Renal cortex interstitium (tissue), 11 donors: Measurements from ENCODE around the gene FAM227B. TPM values are rescaled to one million over a fixed set of nuclear protein-coding genes. Genes with fewer than 3 reads are reported as not detected.
"Not testable (repeated sequence)": the region's sequence is repeated elsewhere in the genome, so short reads cannot be mapped to it uniquely, and the experiment has no call there.

ENCODE experiments used
- DNase-seq, 11 donors: peaks; one replicate each; pipeline ENCODE4 v3.0.0-alpha.2; 2013; ENCODE audit warnings: low read depth in 9 of 11, low spot score in 4 of 11; ENCODE audit errors: extremely low read depth in 1 of 11
- polyA plus RNA-seq, 3 donors: library from polyadenylated mRNA; unstranded; fragments of 120-200 nt; gene quantifications; one replicate each; pipeline ENCODE4 v1.2.1, GENCODE V29; 2013; ENCODE audit not compliant: insufficient read length in 3 of 3

FAM227B gene
- polyA plus RNA-seq, 3 donors = 14.8 to 18.5 (median 16.1) TPM

DNA sequence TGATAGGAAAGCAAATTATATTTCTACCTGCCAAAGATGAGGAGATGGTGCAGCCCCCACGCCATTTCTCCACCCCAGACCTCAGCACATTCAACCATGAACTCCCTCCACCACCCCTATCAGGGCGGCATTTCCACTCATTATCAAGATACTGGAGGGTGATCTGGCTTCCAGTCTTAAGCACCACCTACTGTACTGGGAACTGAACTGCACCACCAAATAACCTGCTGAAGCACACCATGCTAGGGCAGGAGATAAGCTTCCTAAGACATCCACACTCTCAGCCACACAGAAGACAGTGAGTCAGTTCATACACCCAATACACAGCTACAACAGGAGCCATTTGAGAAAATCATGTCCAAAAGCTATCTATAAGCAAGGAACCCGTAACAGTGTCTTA lies 98.8 kb downstream of the FAM227B start:
- DNase-seq = no peak

DNA sequence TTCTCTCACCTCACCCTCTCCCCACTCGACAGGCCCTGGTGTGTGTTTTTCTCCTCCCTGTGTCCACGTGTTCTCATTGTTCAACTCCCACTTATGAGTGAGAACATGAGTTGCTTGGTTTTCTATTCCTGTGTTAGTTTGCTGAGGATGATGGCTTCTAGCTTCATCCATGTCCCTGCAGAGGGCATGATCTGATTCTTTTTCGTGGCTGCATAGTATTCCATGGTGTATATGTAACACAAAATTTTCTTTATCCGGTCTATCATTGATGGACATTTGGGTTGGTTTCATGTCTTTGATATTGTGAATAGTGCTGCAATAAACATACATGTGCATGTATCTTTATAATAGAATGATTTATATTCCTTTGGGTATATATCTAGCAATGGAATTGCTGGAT lies 107.9 kb downstream of the FAM227B start:
- not testable (repeated sequence) for DNase-seq

DNA sequence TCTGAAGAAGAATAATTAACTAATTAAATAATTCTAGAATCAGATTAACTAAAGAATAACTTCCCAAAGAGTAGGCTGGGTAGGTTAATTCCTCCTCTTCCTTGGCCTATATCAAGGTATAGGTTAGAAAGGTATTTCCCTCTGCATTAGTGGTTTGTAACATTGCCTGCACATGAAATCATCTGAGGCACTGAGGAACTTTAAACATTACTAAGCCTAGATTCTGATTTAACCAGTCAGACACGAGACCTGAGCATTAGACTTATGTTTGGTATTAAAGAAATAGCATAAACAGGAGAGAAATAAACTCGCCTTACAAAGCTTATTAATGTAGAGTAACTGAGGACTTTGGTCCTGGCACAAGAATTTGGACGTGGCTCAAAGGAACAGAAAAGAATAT lies 113.4 kb downstream of the FAM227B start:
- no peak for DNase-seq

DNA sequence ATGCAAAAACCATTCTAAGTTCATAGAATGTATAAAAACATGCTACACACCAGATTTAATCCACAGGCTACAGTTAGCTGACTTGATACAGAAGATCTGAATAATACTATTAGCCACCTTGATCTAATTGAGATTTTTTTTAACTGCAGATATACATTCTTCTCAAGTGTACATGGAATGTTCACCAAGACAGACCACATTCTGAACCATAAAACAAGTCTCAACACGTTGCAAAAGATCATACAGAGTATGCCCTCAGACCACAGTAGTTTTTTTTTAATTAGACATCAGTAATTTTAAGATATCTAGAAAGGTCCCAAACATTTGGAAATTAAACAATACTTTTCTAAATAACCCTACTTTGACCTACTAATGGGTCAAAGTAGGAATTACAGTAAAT lies 114.3 kb downstream of the FAM227B start:
- DNase-seq = no peak

DNA sequence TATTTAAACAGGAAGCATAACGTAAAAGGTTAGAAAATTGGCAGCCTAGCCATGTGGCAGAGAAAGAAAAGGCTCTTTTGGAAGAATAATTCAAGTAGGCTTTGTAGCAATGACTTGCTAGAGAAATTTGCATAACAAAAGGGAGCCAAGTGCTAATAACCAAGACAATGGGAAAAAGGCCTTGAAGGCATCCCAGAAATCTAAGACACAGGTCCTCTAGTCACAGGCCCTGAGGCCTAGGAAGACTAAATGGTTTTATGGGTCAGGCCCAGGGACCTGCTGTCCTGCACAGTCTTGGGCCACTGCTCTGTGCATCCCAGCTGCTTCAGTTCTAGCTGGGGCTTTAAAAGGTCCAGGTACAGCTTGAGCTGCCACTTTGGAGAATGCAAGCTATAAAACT lies 119.0 kb downstream of the FAM227B start:
- DNase-seq = no peak

DNA sequence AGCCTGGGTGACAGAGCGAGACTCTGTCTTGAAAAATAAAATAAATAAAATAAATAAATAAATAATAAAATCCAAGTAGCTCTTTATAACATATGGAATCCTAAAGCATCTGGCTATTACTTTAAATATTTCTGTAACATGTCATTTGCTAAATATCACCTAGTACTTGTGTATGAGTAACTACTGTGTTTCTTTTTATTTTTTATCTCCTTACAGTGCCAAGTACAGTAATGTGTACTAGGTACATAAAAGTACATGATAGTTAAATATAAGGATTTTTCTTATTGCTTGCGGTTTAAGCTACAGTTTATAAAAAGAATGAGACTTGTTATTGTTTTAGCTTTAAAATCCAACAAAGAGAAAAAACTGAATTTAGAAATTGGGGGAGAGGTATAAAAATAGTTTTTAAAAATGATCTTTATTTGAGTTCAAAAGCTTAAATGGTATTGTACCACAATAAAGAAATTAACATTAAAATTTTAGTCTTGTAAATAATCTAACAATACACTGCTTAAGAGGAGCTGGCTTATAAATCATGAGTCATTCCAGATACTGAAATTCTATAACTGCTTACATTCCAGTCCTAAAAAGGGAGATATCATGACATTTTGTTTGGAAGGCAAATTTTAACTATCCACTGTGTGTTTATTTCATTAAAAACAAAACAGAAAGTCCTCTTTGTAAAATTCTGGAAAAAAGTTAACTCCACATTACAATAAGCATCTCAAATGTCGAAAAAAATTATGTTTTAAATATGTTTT lies 124.4 kb downstream of the FAM227B start:
- no peak for DNase-seq

DNA sequence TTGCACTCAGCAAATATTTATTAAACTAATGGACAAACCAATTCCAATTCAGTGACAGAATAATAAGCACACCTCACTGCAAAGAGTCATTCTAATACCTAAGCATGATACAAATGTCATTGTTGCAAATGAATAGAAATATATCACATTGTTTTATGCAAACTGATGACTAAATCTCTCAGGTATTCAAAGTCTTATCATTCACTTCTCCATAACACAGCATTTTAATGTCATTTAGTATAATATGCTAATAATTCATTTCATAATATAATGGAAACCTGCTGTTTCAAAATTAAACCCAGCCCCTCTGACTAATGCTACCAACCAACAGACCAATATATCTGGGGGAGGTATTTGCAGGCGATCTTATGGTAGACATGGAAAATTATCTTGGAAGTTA lies 125.8 kb downstream of the FAM227B start:
- DNase-seq = no peak

DNA sequence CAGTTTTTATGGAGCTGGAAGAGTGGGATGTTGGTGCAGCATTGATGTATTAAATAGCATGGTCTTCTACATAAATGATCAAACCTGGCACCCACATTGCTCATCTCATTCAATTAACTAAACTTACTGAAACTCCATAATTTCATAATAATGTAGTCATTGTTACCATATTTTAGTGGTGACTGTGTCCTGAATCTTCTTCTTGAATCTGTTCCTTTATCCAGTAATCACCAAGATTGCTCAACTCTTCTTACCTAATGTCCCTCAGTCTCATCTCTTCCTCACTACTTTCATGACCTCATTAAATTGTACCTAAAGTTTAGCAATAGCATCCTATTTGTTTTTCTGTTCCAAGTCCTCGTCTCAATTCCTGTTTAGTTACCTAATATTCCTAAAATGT lies 127.8 kb downstream of the FAM227B start:
- no peak for DNase-seq

DNA sequence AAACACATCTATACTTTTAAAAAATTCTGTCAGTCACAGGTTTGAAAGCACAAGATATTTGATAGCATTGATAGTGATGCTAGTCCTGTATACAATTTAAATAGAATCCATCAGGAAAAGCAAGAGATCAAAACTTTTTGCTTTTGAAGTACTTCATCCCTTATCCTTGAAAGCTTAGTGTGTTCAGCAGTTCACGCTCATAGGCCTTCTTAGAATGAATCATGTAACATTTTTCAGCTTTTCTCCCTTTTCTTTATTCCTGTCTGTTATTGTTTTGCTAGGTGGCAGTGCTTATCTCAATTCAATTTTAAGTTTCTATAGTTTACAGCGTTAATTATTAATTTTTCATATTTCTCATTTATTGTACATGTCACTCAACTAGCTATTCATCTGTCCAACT lies 128.5 kb downstream of the FAM227B start:
- DNase-seq = no peak

DNA sequence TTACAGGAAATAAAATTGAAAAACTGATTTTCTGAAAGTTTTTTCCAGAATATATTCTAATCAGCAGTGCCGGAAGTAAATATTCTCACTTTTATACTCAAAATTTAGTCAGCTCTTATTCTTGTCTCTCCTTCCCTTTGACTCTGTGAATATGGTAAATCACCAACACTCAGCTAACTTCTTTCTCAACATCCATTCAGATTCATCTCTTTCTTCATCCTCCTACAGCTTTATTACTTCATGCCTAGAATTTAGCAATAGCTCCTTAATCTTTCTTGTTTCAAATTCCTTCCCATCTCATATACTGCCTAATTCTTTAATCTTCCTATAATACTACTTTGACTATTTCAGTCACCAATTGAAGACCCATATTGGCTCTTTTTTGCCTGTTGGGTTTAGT lies 129.7 kb downstream of the FAM227B start:
- no peak for DNase-seq

DNA sequence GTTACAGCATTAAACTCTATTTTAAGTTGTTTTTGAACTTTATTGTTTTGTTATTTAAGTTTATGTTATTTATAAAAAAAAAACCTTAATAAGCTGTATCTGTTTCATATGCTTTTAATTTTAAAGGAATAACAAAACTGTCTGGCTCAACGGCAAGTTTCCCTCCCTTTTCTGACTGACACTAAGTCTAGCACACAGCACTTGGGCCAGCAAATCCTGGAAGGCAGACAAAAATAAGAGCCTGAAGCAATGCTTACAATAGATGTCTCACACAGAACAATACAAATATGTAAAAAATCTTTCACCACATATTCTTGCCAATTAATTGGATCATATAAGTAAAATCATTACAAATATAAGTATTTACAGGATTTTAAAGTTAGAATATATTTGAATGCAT lies 135.2 kb downstream of the FAM227B start:
- not testable (repeated sequence) for DNase-seq

DNA sequence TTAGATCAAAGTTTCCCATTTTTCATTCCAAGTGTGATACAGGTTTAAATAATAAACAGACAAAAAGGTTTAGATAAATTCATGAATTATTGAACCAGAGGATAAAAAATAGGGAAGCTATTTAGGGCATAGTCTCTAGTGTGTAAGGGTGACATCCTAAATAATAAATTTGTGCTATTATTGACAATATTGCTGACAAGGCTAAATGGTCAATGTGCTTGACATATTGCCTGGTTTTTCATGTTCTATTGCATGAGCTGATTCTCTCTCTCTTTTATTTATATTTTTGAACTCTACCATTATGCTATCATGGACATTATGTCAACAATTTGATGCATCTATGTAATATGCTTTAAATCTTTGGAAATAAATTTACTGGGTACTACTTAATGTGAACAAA lies 141.6 kb downstream of the FAM227B start:
- DNase-seq = not testable (repeated sequence)

DNA sequence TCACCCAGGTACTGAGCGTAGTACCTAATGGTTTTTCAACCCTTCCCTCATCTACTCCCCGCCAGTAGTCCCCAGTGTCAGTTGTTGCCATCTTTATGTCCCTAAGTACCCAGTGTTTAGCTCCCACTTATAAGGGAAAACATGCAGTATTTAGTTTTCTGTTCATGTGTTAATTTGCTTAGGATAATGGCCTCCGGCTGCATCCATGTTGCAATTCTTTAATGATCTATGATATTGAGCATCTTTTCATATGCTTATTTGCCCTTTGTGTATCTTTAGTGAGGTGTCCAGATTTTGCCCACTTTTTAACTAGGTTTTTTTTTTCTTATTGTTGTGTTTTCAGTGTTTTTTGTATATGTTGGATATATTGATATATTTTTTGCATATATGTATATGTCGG lies 142.6 kb downstream of the FAM227B start:
- DNase-seq = not testable (repeated sequence)

DNA sequence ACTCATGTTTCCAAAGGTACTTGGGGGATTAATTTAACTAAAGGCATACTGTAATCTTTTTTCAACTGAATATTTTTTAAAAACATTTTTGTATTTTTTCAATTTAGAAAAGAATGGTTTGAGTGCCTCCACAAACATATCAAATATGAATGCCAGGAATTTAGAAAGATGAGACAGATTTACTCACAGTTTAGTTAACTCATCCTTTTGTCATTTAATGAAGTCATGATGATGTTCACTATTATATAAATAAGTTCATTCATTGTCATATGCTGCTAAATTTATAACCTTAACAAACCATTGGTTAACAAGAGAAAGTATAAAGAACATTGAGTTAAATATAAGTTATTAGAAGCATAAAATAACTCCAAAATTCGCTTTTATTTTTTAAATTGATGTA lies 147.6 kb downstream of the FAM227B start:
- DNase-seq = no peak

DNA sequence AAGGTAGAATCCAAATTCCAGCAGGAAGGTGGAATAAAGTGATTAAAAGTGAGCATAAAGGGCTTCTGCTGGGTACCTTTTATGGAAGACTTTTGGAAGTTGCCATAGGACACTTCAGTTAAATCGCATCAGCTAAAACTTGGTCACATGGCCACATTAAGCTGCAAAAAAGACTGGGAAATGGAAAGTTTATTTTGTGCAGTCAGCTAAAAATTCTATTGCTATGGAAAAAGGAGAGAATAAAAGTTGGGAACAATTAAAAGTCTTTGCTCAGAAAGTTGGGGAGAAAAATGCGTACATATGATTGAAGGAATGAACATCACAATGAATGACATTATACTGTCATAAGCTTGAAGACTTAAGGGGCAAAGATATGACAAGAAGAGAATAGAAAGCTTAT lies 148.3 kb downstream of the FAM227B start:
- no peak for DNase-seq

DNA sequence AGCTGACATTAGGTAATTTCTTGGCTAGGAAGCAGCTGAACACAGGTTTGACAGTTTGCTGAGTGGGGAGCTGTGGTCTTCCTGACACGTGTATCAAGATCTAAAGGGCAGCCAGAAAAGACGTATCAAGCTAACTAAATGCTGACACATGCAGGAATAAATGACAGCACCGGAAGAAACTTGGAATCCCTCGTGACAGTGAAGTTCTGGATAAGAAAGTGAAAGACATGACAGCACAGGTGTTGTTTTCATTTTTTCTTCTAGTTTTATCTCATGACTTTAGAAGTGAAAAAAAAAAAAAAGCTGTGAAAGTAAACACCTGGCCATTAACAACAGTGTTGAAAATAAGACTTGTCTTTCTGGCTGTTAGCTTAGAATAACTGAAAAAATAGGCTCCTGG lies 148.9 kb downstream of the FAM227B start:
- DNase-seq = no peak

DNA sequence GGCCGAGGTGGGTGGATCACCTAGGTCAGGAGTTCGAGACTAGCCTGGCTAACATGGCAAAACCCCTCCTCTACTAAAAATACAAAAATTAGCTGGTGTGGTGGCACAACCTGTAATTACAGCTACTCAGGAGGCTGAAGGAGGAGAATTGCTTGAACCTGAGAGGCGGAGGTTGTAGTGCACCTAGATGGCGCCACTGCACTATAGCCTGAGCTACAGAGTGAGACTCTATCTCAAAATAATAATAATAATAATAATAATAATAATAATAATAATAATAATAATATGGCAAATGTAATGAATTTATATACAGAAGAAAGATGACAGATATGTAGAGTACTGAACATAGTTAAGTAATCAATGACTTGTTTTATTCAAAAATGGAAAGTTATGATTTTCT lies 149.4 kb downstream of the FAM227B start:
- DNase-seq = not testable (repeated sequence)

DNA sequence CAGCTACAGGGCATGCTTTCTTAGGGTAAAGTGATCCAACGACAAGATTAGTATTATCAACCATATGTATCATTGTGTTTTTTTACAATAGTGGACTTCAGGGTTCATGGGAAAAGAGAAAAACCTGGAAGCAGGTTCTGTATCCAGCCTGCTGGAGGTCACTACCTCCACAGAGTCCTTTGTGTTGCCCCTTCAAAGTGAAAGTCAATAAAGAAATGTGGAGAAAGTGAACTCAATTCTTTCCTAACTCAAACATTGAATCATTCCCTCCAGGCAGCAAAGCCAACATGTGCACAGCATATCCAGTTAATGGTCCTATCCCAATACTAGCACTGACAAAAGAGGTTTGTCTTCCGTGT lies 152.2 kb downstream of the FAM227B start:
- DNase-seq = no peak

DNA sequence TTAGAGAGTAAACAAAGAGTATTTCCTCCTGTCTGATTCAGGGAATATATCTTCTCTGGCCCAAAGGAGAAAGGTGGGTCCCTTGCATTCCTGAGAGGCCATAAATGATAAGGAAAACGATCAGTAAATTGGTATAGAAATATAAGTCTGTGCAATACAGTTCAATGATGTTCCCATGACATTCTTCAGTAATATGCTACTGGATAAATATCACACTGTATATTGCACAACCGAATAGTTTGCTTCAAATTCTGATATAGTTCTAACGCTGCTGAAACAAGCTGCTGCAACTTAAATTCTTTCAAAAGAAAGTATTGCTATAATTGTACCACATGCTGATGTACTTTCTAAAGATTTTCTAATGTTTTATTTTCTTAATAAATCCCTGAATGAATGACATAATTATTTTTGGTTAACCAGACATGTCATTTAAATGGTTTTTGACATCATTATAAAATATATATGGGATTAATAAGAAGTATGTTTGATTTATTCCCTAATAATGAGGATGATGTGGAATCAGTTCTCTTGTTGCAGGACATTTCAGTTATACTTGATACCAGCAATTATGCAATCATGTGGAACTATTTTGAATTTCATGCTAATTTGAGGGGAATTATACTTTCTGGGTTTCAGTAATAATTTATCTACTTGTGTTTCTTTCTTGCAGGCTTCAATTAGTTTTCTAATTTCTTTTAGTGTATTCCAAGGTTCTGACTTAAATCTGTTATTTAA lies 152.7 kb downstream of the FAM227B start:
- no peak for DNase-seq

DNA sequence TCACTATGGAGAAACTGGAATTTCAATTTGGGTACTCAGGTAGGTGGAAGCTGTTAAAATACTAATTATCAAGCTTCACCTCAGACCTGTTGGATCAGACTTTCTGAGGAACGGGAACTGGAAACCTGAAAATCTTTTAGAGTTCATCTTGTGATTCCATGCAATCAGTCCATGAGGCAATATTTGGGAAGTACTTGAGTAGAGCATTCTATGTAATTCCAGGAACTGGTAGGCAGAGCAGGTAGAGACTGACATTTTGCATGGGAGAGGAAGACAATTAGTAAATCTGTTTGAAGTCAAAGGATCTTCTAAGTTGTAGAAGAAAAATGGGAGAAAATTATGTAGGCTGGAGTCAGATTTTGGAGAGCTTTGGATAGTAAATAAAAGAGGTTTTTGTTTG lies 154.5 kb downstream of the FAM227B start:
- DNase-seq = no peak

DNA sequence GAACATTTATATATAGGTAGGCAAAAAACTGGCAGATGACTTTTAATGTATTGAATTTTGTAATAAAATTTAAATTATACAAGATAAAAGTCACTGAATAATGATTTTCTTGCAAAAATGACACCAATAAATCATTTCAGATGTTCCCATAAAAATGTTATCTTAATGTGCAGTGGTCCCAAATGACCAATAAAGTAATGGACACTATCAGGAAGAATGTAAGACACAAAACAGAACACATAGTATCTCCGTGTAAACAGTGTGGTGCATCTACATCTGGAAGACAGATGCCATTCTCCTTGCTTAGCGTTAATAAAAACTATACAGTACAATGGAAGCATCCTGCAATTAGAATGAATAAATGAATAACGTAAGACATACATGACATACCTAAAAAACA lies 156.1 kb downstream of the FAM227B start:
- no peak for DNase-seq
